NT2/D1 (cell line): Measurements from ENCODE around the gene PI4K2A.

ENCODE experiments used
- DNase-seq: peaks from one replicate; pipeline ENCODE4 v3.0.0-alpha.2; 2011; ENCODE audit warnings: low read depth, low spot score
- H3K27me3 ChIP-seq: 2 replicates; pipeline ENCODE4 v1.6.0; 2011; ENCODE audit warnings: mild to moderate bottlenecking; ENCODE audit not compliant: insufficient read length, insufficient read depth
- H3K36me3 ChIP-seq: 2 replicates; pipeline ENCODE4 v1.6.1; 2011; ENCODE audit warnings: mild to moderate bottlenecking, low read length, mixed read lengths; ENCODE audit not compliant: insufficient read depth, insufficient read length
- H3K4me1 ChIP-seq: 2 replicates; pipeline ENCODE4 v1.5.1; 2011; ENCODE audit not compliant: insufficient read depth, insufficient read length
- H3K4me3 ChIP-seq: 2 replicates; pipeline ENCODE4 v1.5.1; 2011; ENCODE audit warnings: low read depth; ENCODE audit not compliant: insufficient read length
- H3K9ac ChIP-seq: 2 replicates; pipeline ENCODE4 v1.6.0; 2011; ENCODE audit warnings: low read depth; ENCODE audit not compliant: insufficient read length
- H3K9me3 ChIP-seq: 2 replicates; pipeline ENCODE4 v1.5.1; 2011; ENCODE audit warnings: mild to moderate bottlenecking, low read length; ENCODE audit not compliant: insufficient read depth
- SUZ12 ChIP-seq: IDR thresholded peaks from 2 replicates; pipeline ENCODE4 v1.6.1; 2011; ENCODE audit not compliant: insufficient read length, insufficient read depth; ENCODE audit errors: extremely low read depth
- YY1 ChIP-seq: IDR thresholded peaks from 2 replicates; pipeline ENCODE4 v1.6.1; 2011; ENCODE audit not compliant: insufficient read length, insufficient read depth
- ZNF274 ChIP-seq: IDR thresholded peaks from 2 replicates; pipeline ENCODE4 v1.6.1; 2011; ENCODE audit warnings: mild to moderate bottlenecking, low read depth, low read length

The PI4K2A gene

DNA sequence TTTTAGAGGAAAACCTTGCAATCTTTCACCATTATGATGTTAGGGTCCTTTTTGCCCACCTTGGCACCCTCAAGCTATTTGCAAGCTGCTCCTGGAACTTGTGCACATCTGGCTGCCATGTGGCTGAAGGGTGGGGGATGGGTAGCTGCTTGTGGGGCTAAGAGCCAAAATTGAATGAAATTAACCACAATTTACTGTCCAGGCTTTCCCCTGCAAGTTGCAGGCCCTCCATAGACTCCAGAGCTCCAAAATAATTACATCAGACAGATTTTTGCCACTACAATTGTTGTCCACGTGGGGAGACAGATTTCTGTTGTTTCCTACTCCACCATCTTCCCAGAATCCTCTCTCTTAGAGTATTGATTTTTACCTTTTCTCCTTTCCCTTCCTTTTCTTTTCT is 19.1 kb downstream of the PI4K2A start:
- TF ChIP-seq YY1 (no peak), ZNF274 (no peak)
- DNase-seq, result no peak
- peaks cover 41% of the 10 kb centered on the region for H3K36me3 ChIP-seq
- H3K27me3 ChIP-seq, result no peaks in the 10 kb centered on the region
- no peak overlapping the region for H3K4me3 ChIP-seq
- no peak overlapping the region for H3K9ac ChIP-seq
- no peaks in the 10 kb centered on the region for H3K4me1 ChIP-seq
- H3K9me3 ChIP-seq, result no peaks in the 10 kb centered on the region

DNA sequence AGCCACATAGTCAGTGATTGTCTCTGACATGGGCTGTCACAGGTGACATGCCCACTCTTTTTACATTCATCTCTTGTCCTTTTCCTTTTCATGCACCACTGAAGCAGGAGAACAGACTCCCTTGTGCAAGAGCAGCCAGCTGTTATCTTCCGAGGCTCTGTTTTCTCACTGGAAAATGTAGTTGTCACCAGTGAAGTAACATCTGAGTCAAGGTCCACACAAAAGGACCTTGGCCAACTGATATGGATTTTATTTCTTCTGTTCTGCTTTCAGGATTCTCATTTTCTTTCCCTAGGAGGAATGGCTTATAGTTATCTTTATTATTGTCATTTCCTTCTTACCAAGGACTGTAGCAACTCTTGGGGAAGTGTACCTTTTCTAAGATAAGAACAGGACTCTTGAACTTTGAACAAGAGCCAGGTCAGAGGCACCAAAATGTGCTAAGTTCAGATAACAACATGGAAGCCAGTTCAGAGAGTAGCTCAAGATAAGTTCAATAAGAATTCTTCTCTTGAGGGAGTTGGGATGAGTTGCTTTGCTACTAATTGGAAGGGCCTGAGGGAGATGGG is 23.9 kb downstream of the PI4K2A start:
- TF ChIP-seq SUZ12 (no peak), YY1 (no peak), ZNF274 (no peak)
- DNase-seq, result no peak
- H3K36me3 ChIP-seq, result peaks cover 48% of the 10 kb centered on the region

DNA sequence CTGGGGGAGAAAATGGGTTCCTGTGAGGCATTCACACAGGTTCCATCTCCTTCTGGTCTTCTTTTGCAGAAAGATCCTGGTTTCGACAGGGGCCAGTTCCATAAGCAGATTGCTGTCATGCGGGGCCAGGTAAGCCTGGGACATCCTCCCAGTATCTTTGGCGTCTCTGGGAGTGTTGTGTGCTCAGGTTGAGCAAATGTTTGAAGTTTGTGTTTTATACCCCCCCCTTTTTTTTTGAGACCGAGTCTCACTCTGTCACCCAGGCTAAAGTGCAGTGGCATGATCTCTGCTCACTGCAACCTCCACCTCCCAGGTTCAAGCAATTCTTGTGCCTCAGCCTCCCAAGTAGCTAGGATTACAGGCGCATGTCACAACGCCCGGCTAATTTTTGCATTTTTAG is 26.5 kb downstream of the PI4K2A start:
- DNase-seq, result no peak
- no peaks in the 10 kb centered on the region for H3K9me3 ChIP-seq
- H3K27me3 ChIP-seq, result no peaks in the 10 kb centered on the region
- H3K4me3 ChIP-seq, result no peak overlapping the region
- peaks cover 54% of the 10 kb centered on the region for H3K36me3 ChIP-seq
- TF ChIP-seq YY1 (no peak), ZNF274 (no peak), SUZ12 (no peak)
- no peaks in the 10 kb centered on the region for H3K4me1 ChIP-seq
- H3K9ac ChIP-seq, result no peak overlapping the region

More for the DNA sequence above, 23.9 kb downstream of the PI4K2A start:
- Histone ChIP-seq H3K27me3 (no peaks in the 10 kb centered on the region), H3K9me3 (no peaks in the 10 kb centered on the region), H3K9ac (no peak overlapping the region), H3K4me1 (no peaks in the 10 kb centered on the region), H3K4me3 (no peak overlapping the region)

DNA sequence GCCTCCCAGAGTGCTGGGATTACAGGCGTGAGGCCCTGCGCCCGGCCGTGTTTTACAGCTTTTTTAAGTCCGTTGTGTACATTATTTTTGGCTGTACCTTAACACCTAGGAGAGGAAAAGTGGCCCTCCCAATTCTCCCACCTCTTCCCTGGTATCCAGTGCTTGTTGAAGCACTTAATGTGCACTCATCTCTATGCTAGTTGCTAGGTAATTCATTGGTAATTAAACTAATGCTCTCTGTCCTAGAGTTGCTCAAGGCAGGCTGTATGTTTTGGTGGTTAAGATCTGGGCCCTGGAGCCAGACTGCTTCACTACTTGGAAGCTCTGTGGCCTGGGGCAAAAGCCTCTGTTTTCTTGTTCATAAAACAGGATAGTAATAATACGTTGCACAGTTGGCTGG is 27.0 kb downstream of the PI4K2A start:
- Histone ChIP-seq H3K27me3 (no peaks in the 10 kb centered on the region), H3K4me1 (no peaks in the 10 kb centered on the region), H3K9me3 (no peaks in the 10 kb centered on the region), H3K9ac (no peak overlapping the region), H3K36me3 (peaks cover 49% of the 10 kb centered on the region), H3K4me3 (no peak overlapping the region)
- DNase-seq, result no peak
- TF ChIP-seq YY1 (no peak), SUZ12 (no peak), ZNF274 (no peak)

DNA sequence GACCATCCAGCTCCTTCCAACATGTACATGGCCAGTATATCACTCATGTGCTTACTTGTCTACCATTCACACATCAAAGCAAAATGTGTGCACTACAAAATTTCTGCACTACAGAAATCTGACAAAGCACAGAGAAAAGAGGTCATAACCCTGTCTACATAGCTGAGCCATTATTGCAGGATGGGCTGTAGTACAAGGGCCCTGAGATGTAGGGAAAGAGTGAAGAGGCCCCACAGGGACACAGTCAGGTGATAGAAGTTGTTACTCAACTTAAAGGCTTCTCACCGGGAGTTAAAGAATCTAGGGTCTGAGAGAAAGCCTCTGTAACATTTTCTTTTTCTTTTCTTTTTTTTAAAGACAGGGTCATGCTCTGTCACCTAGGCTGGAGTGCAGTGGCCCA is 29.1 kb downstream of the PI4K2A start:
- Histone ChIP-seq H3K4me1 (no peaks in the 10 kb centered on the region), H3K4me3 (no peak overlapping the region), H3K9ac (no peak overlapping the region), H3K27me3 (no peaks in the 10 kb centered on the region), H3K9me3 (no peaks in the 10 kb centered on the region), H3K36me3 (peaks cover 54% of the 10 kb centered on the region)
- no peak for DNase-seq
- TF ChIP-seq SUZ12 (no peak), YY1 (no peak), ZNF274 (no peak)

DNA sequence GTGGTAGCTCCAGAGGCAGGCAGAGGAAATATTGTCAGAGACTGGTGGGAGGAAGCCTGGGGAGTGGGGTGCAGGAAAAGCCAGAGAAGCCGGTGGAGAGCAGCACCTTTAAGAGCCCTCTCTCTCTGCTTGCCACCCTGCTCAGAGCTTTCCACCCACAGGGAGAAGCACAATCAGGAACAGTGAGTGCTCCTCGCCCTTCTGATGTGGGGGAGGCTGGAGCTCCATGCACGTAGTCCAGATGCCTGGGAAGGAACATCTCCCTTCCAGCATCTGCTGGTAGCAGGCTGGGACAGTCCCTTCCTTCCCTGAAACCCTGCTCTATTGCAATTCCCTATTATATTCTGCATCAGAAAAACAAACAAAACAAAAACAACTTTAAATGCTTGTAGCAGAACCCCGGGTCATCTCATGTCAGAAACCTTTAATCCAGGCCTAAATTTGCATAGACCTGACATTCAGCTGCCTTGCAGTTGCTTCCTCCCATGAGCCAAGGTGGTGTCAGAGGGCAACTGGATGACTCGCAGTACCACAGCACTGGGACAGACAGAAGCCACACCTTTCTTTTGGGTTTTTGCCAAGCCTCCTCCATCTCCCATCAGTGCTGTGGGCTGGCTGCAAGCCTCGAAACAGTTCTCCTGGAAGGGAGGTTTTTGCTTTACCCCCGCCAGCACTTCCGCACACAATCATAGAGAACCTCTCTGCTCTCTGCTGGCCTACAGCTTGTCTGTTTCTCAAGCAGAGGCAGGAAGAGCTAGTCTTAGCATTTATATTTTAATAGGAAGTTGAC is 33.5 kb downstream of the PI4K2A start:
- H3K9me3 ChIP-seq, result no peaks in the 10 kb centered on the region
- no peak for TF ChIP-seq SUZ12
- no peak for TF ChIP-seq ZNF274
- TF ChIP-seq YY1, result no peak
- no peaks in the 10 kb centered on the region for H3K4me1 ChIP-seq
- H3K27me3 ChIP-seq, result no peaks in the 10 kb centered on the region
- DNase-seq, result no peak
- no peak overlapping the region for H3K4me3 ChIP-seq
- H3K36me3 ChIP-seq, result peaks cover 57% of the 10 kb centered on the region
- no peak overlapping the region for H3K9ac ChIP-seq

DNA sequence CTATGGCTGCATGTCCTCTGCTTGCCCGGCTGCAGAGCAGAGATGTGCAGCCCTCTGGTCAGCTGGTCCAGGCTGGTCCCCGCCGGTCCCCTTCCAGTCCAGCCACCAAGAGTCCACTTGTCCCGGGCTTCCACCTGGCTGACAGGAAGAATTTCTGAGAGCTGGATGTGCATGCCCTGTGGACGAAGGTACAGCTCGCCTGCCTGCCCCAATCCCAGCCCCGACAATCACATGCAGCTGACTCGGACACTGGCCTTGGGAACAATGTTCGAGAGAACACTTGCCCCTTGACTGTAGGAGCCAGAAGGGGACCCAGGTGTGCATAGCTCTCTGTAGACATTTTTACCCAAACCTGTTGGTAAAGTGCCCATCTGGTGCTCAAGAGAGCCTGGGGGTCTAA is 34.8 kb downstream of the PI4K2A start:
- no peak for TF ChIP-seq SUZ12
- no peak for TF ChIP-seq ZNF274
- TF ChIP-seq YY1, result no peak
- Histone ChIP-seq H3K4me3 (no peak overlapping the region), H3K27me3 (no peaks in the 10 kb centered on the region), H3K9me3 (no peaks in the 10 kb centered on the region), H3K4me1 (no peaks in the 10 kb centered on the region), H3K36me3 (peaks cover 49% of the 10 kb centered on the region), H3K9ac (no peak overlapping the region)
- no peak for DNase-seq
